Suppressor macrophage treated with lipopolysaccharide for 4 hours (primary cell): Measurements from ENCODE around the gene PHKA2.
"Not testable (repeated sequence)": the region's sequence is repeated elsewhere in the genome, so short reads cannot be mapped to it uniquely, and the experiment has no call there.

Experiments
- DNase-seq: peaks from one replicate; pipeline ENCODE4 v3.0.0-alpha.2; 2020

Gene PHKA2

GRCh38 chrX:18983666-18984380 is at the start of gene PHKA2:
Gene PHKA2 (minus strand): TSS chrX:18984114. CDS start chrX:18983932, 182 bp downstream.
- DNase-seq = peak; percentile 60

GRCh38 chrX:19030805-19031204 is 46.9 kb upstream of the PHKA2 start:
- DNase-seq = no peak

- no peak for DNase-seq
Observed at GRCh38 chrX:19028560-19028959, 44.6 kb upstream of the PHKA2 start.

GRCh38 chrX:19024366-19024765 is 40.5 kb upstream of the PHKA2 start:
- no peak for DNase-seq

- no peak for DNase-seq
Observed at GRCh38 chrX:19019996-19020395, 36.1 kb upstream of the PHKA2 start.

- DNase-seq = peak; percentile 28
Observed at GRCh38 chrX:19017271-19017670, 33.4 kb upstream of the PHKA2 start.

GRCh38 chrX:19016614-19017013 is 32.7 kb upstream of the PHKA2 start:
- DNase-seq = not testable (repeated sequence)

GRCh38 chrX:19007868-19008267 is 24.0 kb upstream of the PHKA2 start:
- DNase-seq = no peak

GRCh38 chrX:19007011-19007410 is 23.1 kb upstream of the PHKA2 start:
- no peak for DNase-seq

- DNase-seq = no peak
Observed at GRCh38 chrX:19005909-19006308, 22.0 kb upstream of the PHKA2 start.

GRCh38 chrX:19003756-19004155 is 19.8 kb upstream of the PHKA2 start:
- DNase-seq = no peak

GRCh38 chrX:18998653-18999052 is 14.7 kb upstream of the PHKA2 start:
- no peak for DNase-seq

- no peak for DNase-seq
Observed at GRCh38 chrX:18997916-18998315, 14.0 kb upstream of the PHKA2 start.

GRCh38 chrX:18996536-18996935 is 12.6 kb upstream of the PHKA2 start:
- no peak for DNase-seq

- DNase-seq = no peak
Observed at GRCh38 chrX:18995221-18995620, 11.3 kb upstream of the PHKA2 start.

GRCh38 chrX:18994713-18995112 is 10.8 kb upstream of the PHKA2 start:
- no peak for DNase-seq

- DNase-seq = no peak
Observed at GRCh38 chrX:18992829-18993228, 8.9 kb upstream of the PHKA2 start.

GRCh38 chrX:18985186-18985435 is 1.2 kb upstream of the PHKA2 start:
- DNase-seq = peak; percentile 5

- peak; percentile 78 for DNase-seq
Observed at GRCh38 chrX:18984381-18985185, 669 bp upstream of the PHKA2 start.

GRCh38 chrX:18981124-18981807 is 2.6 kb downstream of the PHKA2 start:
- no peak for DNase-seq

- DNase-seq = not testable (repeated sequence)
Observed at GRCh38 chrX:18980262-18980661, 3.7 kb downstream of the PHKA2 start.

GRCh38 chrX:18974993-18975392 is 8.9 kb downstream of the PHKA2 start:
- no peak for DNase-seq

- no peak for DNase-seq
Observed at GRCh38 chrX:18973527-18974192, 10.3 kb downstream of the PHKA2 start.
